Fibroblast of skin of back (primary cell): ENCODE results near the gene DAP3.
A peak's percentile ranks its signal among the peaks of the same experiment; 100 is the strongest.
"Not testable (repeated sequence)": the region's sequence is repeated elsewhere in the genome, so short reads cannot be mapped to it uniquely, and the experiment has no call there.

ENCODE experiments used
- DNase-seq: peaks from one replicate; pipeline ENCODE4 v3.0.0-alpha.2; 2013

Gene DAP3

GRCh38 chr1:155687705-155688323 is 1.1 kb upstream of the DAP3 start:
- DNase-seq: not testable (repeated sequence)

GRCh38 chr1:155688324-155689080 is 389 bp upstream of the DAP3 start, which contains the start of gene YY1AP1:
TSS of gene YY1AP1 (minus strand) at chr1:155688774. CDS start at chr1:155680436, 8,338 bp downstream.
- DNase-seq: peak; percentile 92

GRCh38 chr1:155691992-155692528 is 3.2 kb downstream of the DAP3 start:
- no peak for DNase-seq

GRCh38 chr1:155694167-155694566 is 5.3 kb downstream of the DAP3 start:
- no peak for DNase-seq

- DNase-seq: no peak
These were observed 6.2 kb downstream of the DAP3 start for GRCh38 chr1:155695072-155695471.

GRCh38 chr1:155695608-155696007 is 6.7 kb downstream of the DAP3 start:
- DNase-seq: no peak

GRCh38 chr1:155696524-155696923 is 7.6 kb downstream of the DAP3 start:
- DNase-seq: no peak

- DNase-seq: no peak
These were observed 8.2 kb downstream of the DAP3 start for GRCh38 chr1:155697046-155697445.

- DNase-seq: not testable (repeated sequence)
These were observed 8.7 kb downstream of the DAP3 start for GRCh38 chr1:155697616-155698015.

- DNase-seq: no peak
These were observed 9.6 kb downstream of the DAP3 start for GRCh38 chr1:155698382-155699038.

GRCh38 chr1:155699062-155699461 is 10.2 kb downstream of the DAP3 start:
- DNase-seq: not testable (repeated sequence)

GRCh38 chr1:155701675-155702074 is 12.8 kb downstream of the DAP3 start:
- DNase-seq: not testable (repeated sequence)

GRCh38 chr1:155703216-155703615 is 14.3 kb downstream of the DAP3 start:
- no peak for DNase-seq

GRCh38 chr1:155704414-155704813 is 15.5 kb downstream of the DAP3 start:
- DNase-seq: not testable (repeated sequence)

- DNase-seq: peak; percentile 79
These were observed 17.2 kb downstream of the DAP3 start for GRCh38 chr1:155706139-155706538.

GRCh38 chr1:155709391-155709790 is 20.5 kb downstream of the DAP3 start:
- no peak for DNase-seq

- DNase-seq: not testable (repeated sequence)
These were observed 22.6 kb downstream of the DAP3 start for GRCh38 chr1:155711457-155711856.

- DNase-seq: not testable (repeated sequence)
These were observed 23.7 kb downstream of the DAP3 start for GRCh38 chr1:155712636-155713035.

- no peak for DNase-seq
These were observed 24.2 kb downstream of the DAP3 start for GRCh38 chr1:155713075-155713474.

- DNase-seq: not testable (repeated sequence)
These were observed 26.2 kb downstream of the DAP3 start for GRCh38 chr1:155715056-155715455.

- DNase-seq: no peak
These were observed 26.9 kb downstream of the DAP3 start for GRCh38 chr1:155715777-155716176.

GRCh38 chr1:155717041-155717440 is 28.1 kb downstream of the DAP3 start:
- no peak for DNase-seq

GRCh38 chr1:155718524-155719115 is 29.7 kb downstream of the DAP3 start:
- not testable (repeated sequence) for DNase-seq
